ENCODE measurements around the gene NNT. TPM values are rescaled to one million over a fixed set of nuclear protein-coding genes. Genes with fewer than 3 reads are reported as not detected.

The NNT gene
- polyA plus RNA-seq, 1 donor (not counting 4 experiments of a cell fraction or from before 2014, with no cell fraction given) = 23.3 TPM

GRCh38 chr5:43564289-43564850 lies 38.6 kb upstream of the NNT start:
- FAIRE-seq = no peak
- no peaks in the 10 kb centered on the region for H3K36me3 ChIP-seq (ENCODE audit: control insufficient read depth in 2 of 2, extremely low read depth in 1 of 2, insufficient read depth in 2 of 2, low read length in 2 of 2)
- H3K4me2 ChIP-seq (ENCODE audit: control insufficient read depth, extremely low read depth, insufficient read depth, low read depth, low read length) = no peak overlapping the region
- no peak overlapping the region for H3K4me3 ChIP-seq (ENCODE audit: control insufficient read depth in 2 of 3, extremely low read depth in 1 of 3, insufficient read depth in 2 of 3, low read depth in 1 of 3, low read length in 3 of 3)
- no peaks in the 10 kb centered on the region for H3K9me3 ChIP-seq (ENCODE audit: control insufficient read depth, low read depth, low read length)
- H3K4me1 ChIP-seq (ENCODE audit: control insufficient read depth, extremely low read depth, insufficient read depth, low read length) = no peaks in the 10 kb centered on the region
- no peaks in the 10 kb centered on the region for H3K79me2 ChIP-seq (ENCODE audit: control insufficient read depth, insufficient read depth, low read length)
- H3K27ac ChIP-seq (ENCODE audit: control insufficient read depth, insufficient read depth, low read length) = no peak overlapping the region
- dilution Hi-C loops (cut with MboI; ENCODE audit: extremely low pct_ligation_motif_present, low sequenced_read_pairs) = no loop called here
- no peaks in the 10 kb centered on the region for H4K20me1 ChIP-seq (ENCODE audit: control insufficient read depth, extremely low read depth, insufficient read depth, low read length)
- H3K27me3 ChIP-seq (ENCODE audit: control insufficient read depth, extremely low read depth, insufficient read depth, low read length) = no peaks in the 10 kb centered on the region
- no peak for TF ChIP-seq EZH2 (IDR thresholded peaks at IDR 0.05; ENCODE audit: low read length)
- TF ChIP-seq CTCF (optimal IDR thresholded peaks at IDR 0.05 in 1 of 3, IDR thresholded peaks at IDR 0.05 in 1 of 3, conservative IDR thresholded peaks at IDR 0.05 in 1 of 3; ENCODE audit: extremely low read depth in 1 of 3, insufficient read depth in 2 of 3, low read length in 3 of 3) = no peak
- no peak for DNase-seq (ENCODE audit: low read depth, low spot score)
- no peak overlapping the region for H2AFZ ChIP-seq (ENCODE audit: control insufficient read depth, low read length)
- H3K9ac ChIP-seq (ENCODE audit: control insufficient read depth, extremely low read depth, insufficient read depth, low read length) = no peak overlapping the region
- H3K9me1 ChIP-seq (ENCODE audit: control insufficient read depth, extremely low read depth, insufficient read depth, low read length) = no peaks in the 10 kb centered on the region

- H3K27ac ChIP-seq (ENCODE audit: control insufficient read depth, insufficient read depth, low read length) = no peak overlapping the region
- no peak for FAIRE-seq
- H3K27me3 ChIP-seq (ENCODE audit: control insufficient read depth, extremely low read depth, insufficient read depth, low read length) = no peaks in the 10 kb centered on the region
- no peak overlapping the region for H3K4me3 ChIP-seq (ENCODE audit: control insufficient read depth in 2 of 3, extremely low read depth in 1 of 3, insufficient read depth in 2 of 3, low read depth in 1 of 3, low read length in 3 of 3)
- H3K79me2 ChIP-seq (ENCODE audit: control insufficient read depth, insufficient read depth, low read length) = no peaks in the 10 kb centered on the region
- no peaks in the 10 kb centered on the region for H3K4me1 ChIP-seq (ENCODE audit: control insufficient read depth, extremely low read depth, insufficient read depth, low read length)
- dilution Hi-C loops (cut with MboI; ENCODE audit: extremely low pct_ligation_motif_present, low sequenced_read_pairs) = no loop called here
- TF ChIP-seq CTCF (optimal IDR thresholded peaks at IDR 0.05 in 1 of 3, IDR thresholded peaks at IDR 0.05 in 1 of 3, conservative IDR thresholded peaks at IDR 0.05 in 1 of 3; ENCODE audit: extremely low read depth in 1 of 3, insufficient read depth in 2 of 3, low read length in 3 of 3) (no peak), EZH2 (IDR thresholded peaks at IDR 0.05; ENCODE audit: low read length) (no peak)
- H2AFZ ChIP-seq (ENCODE audit: control insufficient read depth, low read length) = no peak overlapping the region
- no peak overlapping the region for H3K4me2 ChIP-seq (ENCODE audit: control insufficient read depth, extremely low read depth, insufficient read depth, low read depth, low read length)
- no peaks in the 10 kb centered on the region for H3K9me1 ChIP-seq (ENCODE audit: control insufficient read depth, extremely low read depth, insufficient read depth, low read length)
- H3K9me3 ChIP-seq (ENCODE audit: control insufficient read depth, low read depth, low read length) = no peaks in the 10 kb centered on the region
- no peaks in the 10 kb centered on the region for H4K20me1 ChIP-seq (ENCODE audit: control insufficient read depth, extremely low read depth, insufficient read depth, low read length)
- H3K36me3 ChIP-seq (ENCODE audit: control insufficient read depth in 2 of 2, extremely low read depth in 1 of 2, insufficient read depth in 2 of 2, low read length in 2 of 2) = no peaks in the 10 kb centered on the region
- no peak overlapping the region for H3K9ac ChIP-seq (ENCODE audit: control insufficient read depth, extremely low read depth, insufficient read depth, low read length)
- DNase-seq (ENCODE audit: low read depth, low spot score) = no peak
These were observed 37.9 kb upstream of the NNT start for GRCh38 chr5:43565043-43565442.

Measured in keratinocyte (primary cell).